ENCODE data around the gene APP.

DNA sequence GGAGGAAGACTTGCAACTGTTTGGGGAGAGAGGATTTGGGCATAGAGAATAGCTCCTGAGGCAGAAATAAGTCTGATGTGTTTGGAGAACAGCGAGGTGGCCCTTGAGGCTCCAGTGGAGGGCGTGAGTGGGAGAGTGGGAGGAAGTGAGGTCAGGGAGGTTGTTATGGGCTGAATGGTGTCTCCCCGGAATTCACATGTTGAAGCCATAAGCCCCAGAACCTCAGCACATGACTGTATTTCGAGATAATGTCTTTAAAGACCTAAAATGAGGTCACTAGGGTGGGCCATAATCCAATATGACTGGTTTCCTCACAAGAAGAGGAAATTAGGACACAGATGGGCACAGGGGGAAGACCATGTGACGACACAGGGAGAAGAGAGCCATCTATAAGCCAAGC lies 17.9 kb upstream of the APP start:
- TF ChIP-seq, protein P1, sequence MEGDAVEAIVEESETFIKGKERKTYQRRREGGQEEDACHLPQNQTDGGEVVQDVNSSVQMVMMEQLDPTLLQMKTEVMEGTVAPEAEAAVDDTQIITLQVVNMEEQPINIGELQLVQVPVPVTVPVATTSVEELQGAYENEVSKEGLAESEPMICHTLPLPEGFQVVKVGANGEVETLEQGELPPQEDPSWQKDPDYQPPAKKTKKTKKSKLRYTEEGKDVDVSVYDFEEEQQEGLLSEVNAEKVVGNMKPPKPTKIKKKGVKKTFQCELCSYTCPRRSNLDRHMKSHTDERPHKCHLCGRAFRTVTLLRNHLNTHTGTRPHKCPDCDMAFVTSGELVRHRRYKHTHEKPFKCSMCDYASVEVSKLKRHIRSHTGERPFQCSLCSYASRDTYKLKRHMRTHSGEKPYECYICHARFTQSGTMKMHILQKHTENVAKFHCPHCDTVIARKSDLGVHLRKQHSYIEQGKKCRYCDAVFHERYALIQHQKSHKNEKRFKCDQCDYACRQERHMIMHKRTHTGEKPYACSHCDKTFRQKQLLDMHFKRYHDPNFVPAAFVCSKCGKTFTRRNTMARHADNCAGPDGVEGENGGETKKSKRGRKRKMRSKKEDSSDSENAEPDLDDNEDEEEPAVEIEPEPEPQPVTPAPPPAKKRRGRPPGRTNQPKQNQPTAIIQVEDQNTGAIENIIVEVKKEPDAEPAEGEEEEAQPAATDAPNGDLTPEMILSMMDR (IDR thresholded peaks at IDR 0.05) = no peak
- TF ChIP-seq POLR2AphosphoS5 (IDR thresholded peaks at IDR 0.05) (no peak), POLR2A (IDR thresholded peaks at IDR 0.05) (no peak)
